Measurements from ENCODE around the gene EVA1C. TPM values are rescaled to one million over a fixed set of nuclear protein-coding genes. Genes with fewer than 3 reads are reported as not detected.

The EVA1C gene
- polyA plus RNA-seq, 1 donor (not counting 4 experiments of a cell fraction or from before 2014, with no cell fraction given), result 15.3 TPM

DNA sequence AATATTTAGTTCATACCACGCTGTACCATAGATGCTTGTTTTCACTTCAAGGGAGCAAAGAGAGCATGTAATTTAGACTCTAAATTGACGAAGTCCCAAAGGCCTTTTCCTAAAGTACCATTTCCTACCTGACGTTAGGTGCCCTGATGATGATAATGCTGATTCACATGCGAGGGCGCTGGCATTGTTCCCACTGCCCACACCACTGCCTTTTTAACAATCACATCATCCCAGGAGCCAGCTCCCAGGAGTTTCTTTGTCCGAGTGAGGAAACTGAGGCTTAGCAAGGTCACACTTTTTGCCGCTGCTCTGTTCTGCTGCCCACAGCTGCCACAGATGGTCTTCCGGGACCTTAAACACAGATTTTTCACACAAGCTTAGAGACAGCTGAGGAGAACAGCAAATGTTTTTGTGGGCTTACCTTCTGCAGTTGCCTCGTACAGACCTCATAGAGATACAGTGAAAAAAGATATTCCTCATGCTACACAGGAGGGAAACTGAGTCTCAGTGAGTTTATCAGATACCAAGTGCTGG, 69.4 kb downstream of the EVA1C start:
- TF ChIP-seq, protein P1, sequence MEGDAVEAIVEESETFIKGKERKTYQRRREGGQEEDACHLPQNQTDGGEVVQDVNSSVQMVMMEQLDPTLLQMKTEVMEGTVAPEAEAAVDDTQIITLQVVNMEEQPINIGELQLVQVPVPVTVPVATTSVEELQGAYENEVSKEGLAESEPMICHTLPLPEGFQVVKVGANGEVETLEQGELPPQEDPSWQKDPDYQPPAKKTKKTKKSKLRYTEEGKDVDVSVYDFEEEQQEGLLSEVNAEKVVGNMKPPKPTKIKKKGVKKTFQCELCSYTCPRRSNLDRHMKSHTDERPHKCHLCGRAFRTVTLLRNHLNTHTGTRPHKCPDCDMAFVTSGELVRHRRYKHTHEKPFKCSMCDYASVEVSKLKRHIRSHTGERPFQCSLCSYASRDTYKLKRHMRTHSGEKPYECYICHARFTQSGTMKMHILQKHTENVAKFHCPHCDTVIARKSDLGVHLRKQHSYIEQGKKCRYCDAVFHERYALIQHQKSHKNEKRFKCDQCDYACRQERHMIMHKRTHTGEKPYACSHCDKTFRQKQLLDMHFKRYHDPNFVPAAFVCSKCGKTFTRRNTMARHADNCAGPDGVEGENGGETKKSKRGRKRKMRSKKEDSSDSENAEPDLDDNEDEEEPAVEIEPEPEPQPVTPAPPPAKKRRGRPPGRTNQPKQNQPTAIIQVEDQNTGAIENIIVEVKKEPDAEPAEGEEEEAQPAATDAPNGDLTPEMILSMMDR (optimal IDR thresholded peaks at IDR 0.05 in 1 of 3, IDR thresholded peaks at IDR 0.05 in 1 of 3, conservative IDR thresholded peaks at IDR 0.05 in 1 of 3; ENCODE audit: extremely low read depth in 1 of 3, insufficient read depth in 2 of 3, low read length in 3 of 3), result no peak
- no peak for TF ChIP-seq EZH2 (IDR thresholded peaks at IDR 0.05; ENCODE audit: low read length)
- FAIRE-seq, result no peak
- no peaks in the 10 kb centered on the region for H3K9me3 ChIP-seq (ENCODE audit: control insufficient read depth, low read depth, low read length)
- H3K4me1 ChIP-seq (ENCODE audit: control insufficient read depth, extremely low read depth, insufficient read depth, low read length), result peaks cover 14% of the 10 kb centered on the region
- H4K20me1 ChIP-seq (ENCODE audit: control insufficient read depth, extremely low read depth, insufficient read depth, low read length), result no peaks in the 10 kb centered on the region
- dilution Hi-C loops (cut with MboI; ENCODE audit: extremely low pct_ligation_motif_present, low sequenced_read_pairs), result no loop called here
- no peaks in the 10 kb centered on the region for H3K36me3 ChIP-seq (ENCODE audit: control insufficient read depth in 2 of 2, extremely low read depth in 1 of 2, insufficient read depth in 2 of 2, low read length in 2 of 2)
- no peak overlapping the region for H3K27ac ChIP-seq (ENCODE audit: control insufficient read depth, insufficient read depth, low read length)
- H3K4me3 ChIP-seq (ENCODE audit: control insufficient read depth in 2 of 3, extremely low read depth in 1 of 3, insufficient read depth in 2 of 3, low read depth in 1 of 3, low read length in 3 of 3), result no peak overlapping the region
- H3K9me1 ChIP-seq (ENCODE audit: control insufficient read depth, extremely low read depth, insufficient read depth, low read length), result peaks cover 2% of the 10 kb centered on the region
- DNase-seq (ENCODE audit: low read depth, low spot score), result no peak
- no peaks in the 10 kb centered on the region for H3K79me2 ChIP-seq (ENCODE audit: control insufficient read depth, insufficient read depth, low read length)
- H3K4me2 ChIP-seq (ENCODE audit: control insufficient read depth, extremely low read depth, insufficient read depth, low read depth, low read length), result no peak overlapping the region
- no peaks in the 10 kb centered on the region for H3K27me3 ChIP-seq (ENCODE audit: control insufficient read depth, extremely low read depth, insufficient read depth, low read length)
- no peak overlapping the region for H3K9ac ChIP-seq (ENCODE audit: control insufficient read depth, extremely low read depth, insufficient read depth, low read length)
- H2AFZ ChIP-seq (ENCODE audit: control insufficient read depth, low read length), result no peak overlapping the region

DNA sequence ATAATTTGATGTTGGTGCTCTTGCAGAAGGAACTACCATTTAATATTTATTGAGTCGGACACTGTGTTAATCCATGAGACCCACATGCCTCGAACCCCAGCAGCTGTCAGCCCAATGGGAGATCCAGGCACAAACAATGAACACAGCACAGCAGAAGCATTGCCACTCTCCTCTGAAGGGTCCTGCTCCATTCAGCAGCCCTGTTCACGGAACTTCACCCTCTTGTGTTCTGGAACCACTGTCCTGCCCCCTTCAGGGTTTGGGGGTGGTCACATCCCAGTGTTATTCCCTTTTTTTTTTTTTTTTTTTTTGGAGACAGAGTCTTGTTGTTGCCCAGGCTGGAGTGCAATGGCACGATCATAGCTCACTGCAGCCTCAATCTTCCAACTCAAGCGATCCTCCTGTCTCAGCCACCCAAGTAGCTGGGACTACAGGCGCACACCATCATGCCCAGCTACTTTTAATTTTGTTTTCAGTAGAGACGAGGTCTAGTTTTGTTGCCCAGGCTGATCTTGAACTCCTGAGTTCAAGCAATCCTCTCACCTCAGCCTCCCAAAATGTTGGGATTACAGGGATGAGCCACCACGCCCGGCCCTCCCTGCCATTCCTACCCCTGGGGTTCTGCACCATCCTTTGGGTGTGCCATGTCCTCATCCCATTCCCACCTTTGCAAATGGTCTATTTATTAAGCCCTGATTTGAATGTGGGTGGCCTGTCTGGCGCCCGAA, 70.2 kb downstream of the EVA1C start:
- DNase-seq (ENCODE audit: low read depth, low spot score) (no peak), FAIRE-seq (no peak)
- H3K4me1 ChIP-seq (ENCODE audit: control insufficient read depth, extremely low read depth, insufficient read depth, low read length), result peaks cover 14% of the 10 kb centered on the region
- no peak overlapping the region for H3K27ac ChIP-seq (ENCODE audit: control insufficient read depth, insufficient read depth, low read length)
- no peaks in the 10 kb centered on the region for H3K36me3 ChIP-seq (ENCODE audit: control insufficient read depth in 2 of 2, extremely low read depth in 1 of 2, insufficient read depth in 2 of 2, low read length in 2 of 2)
- H3K9me3 ChIP-seq (ENCODE audit: control insufficient read depth, low read depth, low read length), result no peaks in the 10 kb centered on the region
- H3K9me1 ChIP-seq (ENCODE audit: control insufficient read depth, extremely low read depth, insufficient read depth, low read length), result peaks cover 2% of the 10 kb centered on the region
- H3K4me3 ChIP-seq (ENCODE audit: control insufficient read depth in 2 of 3, extremely low read depth in 1 of 3, insufficient read depth in 2 of 3, low read depth in 1 of 3, low read length in 3 of 3), result no peak overlapping the region
- no peaks in the 10 kb centered on the region for H3K79me2 ChIP-seq (ENCODE audit: control insufficient read depth, insufficient read depth, low read length)
- no peaks in the 10 kb centered on the region for H3K27me3 ChIP-seq (ENCODE audit: control insufficient read depth, extremely low read depth, insufficient read depth, low read length)
- no peak for TF ChIP-seq EZH2 (IDR thresholded peaks at IDR 0.05; ENCODE audit: low read length)
- TF ChIP-seq, protein P1 (optimal IDR thresholded peaks at IDR 0.05 in 1 of 3, IDR thresholded peaks at IDR 0.05 in 1 of 3, conservative IDR thresholded peaks at IDR 0.05 in 1 of 3; ENCODE audit: extremely low read depth in 1 of 3, insufficient read depth in 2 of 3, low read length in 3 of 3), result no peak
- dilution Hi-C loops (cut with MboI; ENCODE audit: extremely low pct_ligation_motif_present, low sequenced_read_pairs), result no loop called here
- no peaks in the 10 kb centered on the region for H4K20me1 ChIP-seq (ENCODE audit: control insufficient read depth, extremely low read depth, insufficient read depth, low read length)
- H3K4me2 ChIP-seq (ENCODE audit: control insufficient read depth, extremely low read depth, insufficient read depth, low read depth, low read length), result no peak overlapping the region
- H2AFZ ChIP-seq (ENCODE audit: control insufficient read depth, low read length), result no peak overlapping the region
- no peak overlapping the region for H3K9ac ChIP-seq (ENCODE audit: control insufficient read depth, extremely low read depth, insufficient read depth, low read length)

All from keratinocyte (primary cell).